Activated CD4-positive, alpha-beta T cell treated with anti-CD3 and anti-CD28 coated beads, Interleukin-2, amount 50 U/mL, for 4 hours (primary cell): Measurements from ENCODE around the gene ERICH3.

Experiments
- DNase-seq, 2 experiments: peaks; one replicate each; pipeline ENCODE4 v3.0.0-alpha.2; 2020

The ERICH3 gene, protein sequence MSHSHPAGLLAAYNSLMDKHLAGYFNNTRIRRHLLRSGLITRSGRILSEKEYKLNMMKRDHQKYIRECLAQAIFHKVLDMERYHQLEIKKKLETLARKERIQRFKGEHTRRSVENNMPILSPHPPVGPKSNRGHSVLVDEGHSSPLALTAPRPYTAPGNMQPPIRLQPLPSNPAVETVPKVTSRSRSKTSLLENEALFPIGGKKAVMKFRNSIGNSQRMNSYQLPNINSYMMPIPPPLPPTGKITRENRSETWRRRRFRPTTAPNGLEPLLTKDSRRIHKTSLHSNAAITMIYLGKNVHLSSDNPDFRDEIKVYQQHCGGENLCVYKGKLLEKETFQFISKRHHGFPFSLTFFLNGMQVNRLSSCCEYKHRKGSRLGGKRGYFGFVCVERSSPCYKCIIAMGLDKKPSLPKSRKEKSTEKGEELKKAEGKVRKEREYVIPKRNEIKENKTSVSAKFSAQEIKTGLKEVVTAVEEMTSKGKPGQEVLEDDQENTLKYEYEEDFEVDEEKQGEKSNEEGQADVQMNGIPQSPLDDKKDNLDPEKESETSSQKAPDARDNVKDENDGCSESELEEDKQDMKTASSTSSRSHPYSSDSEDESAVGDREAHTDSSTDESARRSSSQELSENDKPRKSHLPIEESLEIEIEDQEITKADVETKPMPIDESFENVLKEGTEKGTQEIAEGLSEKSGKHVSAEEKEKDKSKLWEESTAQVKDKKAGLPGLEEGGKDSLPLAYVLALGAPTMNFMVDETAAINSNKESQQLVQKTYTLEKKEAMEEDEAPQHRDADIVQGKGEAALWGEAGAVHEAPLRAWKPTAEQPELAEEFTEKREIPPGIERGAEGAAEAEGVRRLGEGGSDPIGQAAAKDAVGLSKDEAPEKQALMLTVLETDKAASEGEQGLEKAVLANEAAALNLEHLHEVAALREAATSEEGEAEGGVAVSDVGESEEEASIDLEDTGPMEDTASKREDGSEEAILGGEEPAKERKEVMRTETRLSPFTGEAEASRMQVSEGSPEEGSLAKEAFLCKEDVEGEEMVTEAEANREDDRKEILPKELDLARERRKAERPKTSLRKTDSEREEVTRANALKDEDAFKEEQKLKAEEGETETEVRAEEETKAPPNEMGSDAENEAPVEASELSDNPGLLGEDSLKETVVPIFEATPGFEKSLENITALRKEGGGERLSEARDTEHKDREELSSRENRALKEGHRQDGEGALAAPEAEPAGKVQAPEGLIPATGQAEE (N-terminal part only)

GRCh38 chr1:74673351-74674111 is at the start of gene ERICH3:
TSS of gene ERICH3 (minus strand) at chr1:74673792. CDS start at chr1:74673519, 273 bp downstream.
- DNase-seq, result no peak

DNA sequence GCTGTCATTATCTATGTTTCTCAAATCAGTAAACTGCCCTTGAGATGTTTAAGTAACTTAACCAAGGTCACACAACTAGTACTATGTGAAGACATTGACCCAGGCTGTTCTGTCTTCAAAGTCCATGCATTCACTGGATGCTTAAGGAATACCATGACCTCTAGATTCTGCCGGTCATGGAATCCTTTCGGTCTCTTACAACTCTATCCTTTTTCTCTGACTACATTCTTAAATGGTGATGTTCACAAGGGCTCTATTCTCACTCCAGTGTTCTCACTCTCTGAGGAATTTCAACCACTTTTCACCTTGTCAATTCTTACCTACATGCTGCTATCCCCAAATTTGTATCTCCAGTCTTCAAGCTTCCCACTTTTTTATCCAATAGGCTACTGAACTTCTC is 44.0 kb upstream of the ERICH3 start:
- no peak for DNase-seq

- DNase-seq, result no peak
Observed at GRCh38 chr1:74716822-74717221, 43.2 kb upstream of the ERICH3 start.

GRCh38 chr1:74715806-74716205 is 42.2 kb upstream of the ERICH3 start:
- DNase-seq, result no peak

- DNase-seq, result no peak
Observed at GRCh38 chr1:74715236-74715502, 41.6 kb upstream of the ERICH3 start.

DNA sequence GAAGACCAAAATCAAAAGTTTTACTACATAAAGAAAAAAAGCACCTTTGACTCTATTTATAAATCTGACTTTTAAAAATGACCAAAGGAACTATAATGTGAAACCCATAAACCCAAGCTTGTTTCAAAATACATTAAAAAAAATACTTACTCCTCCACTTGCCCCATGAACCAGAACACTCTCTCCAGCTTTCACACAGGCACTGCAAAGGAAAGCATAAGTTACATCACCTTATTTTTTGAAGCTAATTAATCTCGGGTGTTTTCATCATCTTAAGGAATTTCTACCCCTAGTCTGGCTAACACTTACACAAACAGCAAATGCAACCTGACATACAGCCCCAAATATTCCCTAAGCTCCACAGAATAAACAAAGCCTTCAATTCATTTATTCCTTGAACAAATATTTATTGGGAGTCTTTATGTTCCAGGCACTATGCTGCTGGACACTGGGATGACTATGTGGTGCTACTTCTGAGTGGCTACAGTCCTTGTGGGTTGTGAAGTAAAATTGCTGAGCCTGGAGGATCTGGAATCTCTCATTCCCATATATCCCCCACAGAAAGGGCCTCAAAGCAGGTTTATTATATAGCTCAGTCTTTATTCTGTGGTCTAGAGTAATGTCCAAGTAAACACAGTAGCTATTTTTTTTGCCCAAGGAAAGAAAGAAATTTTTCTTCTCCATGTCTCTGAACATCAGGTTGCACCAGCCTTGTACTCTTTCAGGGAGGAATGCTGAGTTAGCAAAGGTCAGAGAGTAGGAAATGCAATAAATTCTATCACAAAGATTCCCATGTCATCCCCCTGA is 41.0 kb upstream of the ERICH3 start:
- DNase-seq, result no peak

DNA sequence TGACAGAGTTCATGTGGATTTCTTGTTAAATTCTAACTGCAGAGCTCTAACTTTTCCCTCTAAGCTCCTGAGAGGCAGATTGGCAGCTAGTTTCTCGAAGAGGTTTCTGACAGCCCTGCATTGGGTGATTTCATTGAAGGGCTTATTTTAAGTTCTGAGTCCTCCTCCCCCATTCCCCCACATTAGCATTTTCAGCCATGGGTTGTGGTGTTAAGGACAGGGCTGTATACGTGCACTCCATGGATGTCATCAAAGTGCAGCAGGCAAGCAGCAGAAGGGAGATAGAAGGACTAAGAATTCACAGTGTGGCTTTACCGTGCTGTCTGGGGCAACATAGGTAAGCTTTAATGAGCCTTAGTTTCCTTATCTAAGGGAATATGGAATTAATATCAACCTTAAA is 40.3 kb upstream of the ERICH3 start:
- DNase-seq, result no peak

DNA sequence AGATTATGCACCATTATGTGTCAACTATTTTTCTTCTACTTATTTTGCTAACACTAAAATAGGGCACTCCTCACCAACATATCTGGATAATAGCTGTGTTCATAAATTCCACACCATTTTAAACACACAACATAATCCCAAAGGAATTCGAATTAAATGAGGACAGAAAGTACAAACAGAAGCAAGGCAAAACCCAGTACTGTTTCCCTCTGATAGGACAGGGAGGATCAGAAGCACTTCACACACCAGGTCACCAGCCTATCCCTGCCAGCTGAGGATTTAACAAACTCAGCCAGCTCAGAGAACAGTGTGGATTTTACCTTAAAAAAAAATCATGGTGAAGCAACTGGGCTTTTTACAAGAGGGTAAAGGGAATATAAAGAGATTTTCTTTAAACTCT is 39.3 kb upstream of the ERICH3 start:
- no peak for DNase-seq

- no peak for DNase-seq
Observed at GRCh38 chr1:74703386-74704182, 30.0 kb upstream of the ERICH3 start.

DNA sequence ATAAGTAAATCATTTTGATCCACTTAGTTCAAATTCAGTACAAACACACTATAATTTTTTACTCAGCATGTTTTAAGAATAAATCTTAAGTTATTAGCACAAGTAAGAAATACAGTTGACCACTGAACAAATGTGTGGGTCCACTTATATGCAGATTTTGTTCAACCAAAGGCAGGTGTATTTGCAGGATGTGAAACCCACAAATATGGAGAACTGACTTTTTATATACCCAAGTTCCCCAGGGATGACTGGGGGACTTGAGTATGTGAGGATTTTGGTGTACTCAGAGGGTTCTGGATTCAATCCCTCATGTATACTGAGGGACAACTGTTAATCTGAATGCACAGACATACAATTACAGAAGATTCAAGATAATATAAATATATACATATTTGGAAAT is 25.7 kb upstream of the ERICH3 start:
- DNase-seq, result no peak

DNA sequence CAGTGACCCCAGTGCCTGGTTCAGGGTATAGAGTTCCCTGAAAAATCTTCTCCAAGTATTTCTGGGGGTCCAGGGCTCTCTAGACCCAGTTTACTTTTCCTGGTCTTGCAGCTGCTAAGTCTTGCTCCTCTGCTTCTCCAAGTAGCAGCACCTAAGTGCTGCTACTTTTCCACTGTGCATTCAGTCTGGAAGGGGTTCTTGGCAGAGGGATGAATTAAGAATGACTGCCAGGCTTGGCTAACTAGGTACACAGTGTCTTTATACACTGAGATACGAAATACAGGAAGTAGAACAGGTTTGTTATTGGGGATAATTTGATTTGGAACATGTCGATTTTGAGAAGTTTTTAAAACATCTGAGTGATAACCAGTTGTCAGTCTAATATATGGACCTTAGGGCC is 24.2 kb upstream of the ERICH3 start:
- no peak for DNase-seq

DNA sequence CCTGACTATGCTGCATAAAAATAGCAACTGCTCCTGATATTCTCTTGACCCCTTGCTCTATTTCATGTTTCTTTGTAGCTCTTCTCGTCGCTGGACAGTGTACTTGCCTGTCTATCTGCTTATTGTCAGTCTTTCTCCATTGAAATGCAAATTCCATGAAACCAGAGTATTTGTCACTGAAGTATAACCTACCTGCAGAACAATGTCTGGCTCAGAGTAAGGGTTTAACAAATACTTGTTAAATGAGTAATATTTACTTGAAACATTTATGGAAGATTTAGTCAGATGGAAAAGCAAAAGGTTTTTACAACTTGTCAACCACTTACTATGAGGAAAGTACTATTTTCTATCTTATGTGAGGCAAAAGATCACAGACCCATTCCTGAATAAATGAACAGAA is 19.9 kb upstream of the ERICH3 start:
- no peak for DNase-seq

- no peak for DNase-seq
Observed at GRCh38 chr1:74690909-74691308, 17.3 kb upstream of the ERICH3 start.

- no peak for DNase-seq
Observed at GRCh38 chr1:74690364-74690696, 16.7 kb upstream of the ERICH3 start.

DNA sequence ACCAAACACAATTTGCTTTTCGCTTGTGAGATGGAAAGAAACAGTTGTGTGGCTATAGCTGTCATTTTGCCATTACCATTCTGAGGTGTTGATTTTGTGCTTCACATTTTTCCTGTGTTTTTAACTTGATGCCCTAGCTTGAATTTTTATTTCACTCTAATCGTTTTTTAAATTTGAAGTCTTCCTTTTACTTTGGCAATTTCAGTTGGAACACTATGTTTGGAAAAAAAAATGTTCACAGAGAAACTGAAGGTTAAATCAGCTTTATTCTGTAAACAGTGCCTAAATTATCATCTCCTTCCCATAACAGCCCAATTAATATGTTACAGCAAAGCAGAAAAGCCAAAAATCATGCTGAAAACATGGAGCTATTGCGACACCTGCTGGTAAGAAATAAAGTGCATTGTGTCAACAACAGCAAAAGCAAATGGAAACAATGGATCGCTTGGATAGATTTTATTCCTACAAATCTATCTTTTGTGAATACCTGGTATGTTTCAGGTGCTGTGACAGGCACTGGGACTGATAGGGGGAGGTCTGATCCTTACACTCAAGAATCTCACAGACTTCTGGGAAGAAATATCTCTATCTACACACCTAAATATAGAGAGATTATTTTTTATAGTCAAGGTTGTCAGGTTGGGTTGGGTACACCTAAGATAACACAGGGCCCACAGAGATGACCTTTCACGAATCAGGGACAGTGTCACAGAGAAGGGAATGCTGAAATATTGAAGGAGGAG is 16.2 kb upstream of the ERICH3 start:
- DNase-seq, result peak; percentile 8 to 9

- no peak for DNase-seq
Observed at GRCh38 chr1:74686928-74687327, 13.3 kb upstream of the ERICH3 start.

GRCh38 chr1:74684301-74684700 is 10.7 kb upstream of the ERICH3 start:
- DNase-seq, result no peak

DNA sequence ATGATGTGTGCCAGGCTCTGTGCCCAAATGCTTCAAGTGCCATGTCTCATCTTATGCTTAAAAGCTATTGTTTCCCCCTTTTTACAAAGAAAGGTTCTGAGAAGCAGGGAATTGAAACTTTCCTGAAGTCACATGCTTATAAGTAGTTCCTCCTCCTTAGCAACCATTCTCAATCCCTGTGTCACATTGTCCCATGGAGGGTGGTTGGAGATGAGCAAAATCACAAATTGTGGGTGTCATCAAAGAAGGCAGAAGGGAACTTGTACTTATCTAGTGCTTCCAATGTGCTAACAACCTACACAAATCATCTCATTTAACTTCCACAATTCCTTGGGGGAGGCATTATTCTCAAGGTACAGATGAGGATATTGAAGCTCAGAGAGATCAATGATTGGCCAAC is 10.1 kb upstream of the ERICH3 start:
- DNase-seq, result no peak

DNA sequence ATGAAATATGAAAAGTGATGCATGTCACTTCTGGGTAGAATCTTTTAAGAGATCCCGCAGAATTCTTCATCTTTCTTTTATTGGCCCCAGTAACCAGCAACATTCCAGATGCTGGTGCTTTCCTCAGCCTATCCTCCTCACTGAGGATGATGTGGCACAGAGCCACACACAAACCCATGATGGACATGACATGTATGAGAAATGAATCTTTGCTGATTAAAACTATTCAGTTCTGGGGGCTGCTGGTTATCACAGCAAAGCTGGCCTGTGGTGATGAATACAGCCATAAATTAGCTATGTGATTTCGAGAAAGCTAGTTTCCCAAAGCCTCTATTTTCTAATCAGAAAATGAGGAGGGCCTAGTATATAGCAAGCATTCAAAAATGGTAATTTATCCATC is 8.3 kb upstream of the ERICH3 start:
- DNase-seq, result no peak

GRCh38 chr1:74681449-74681848 is 7.9 kb upstream of the ERICH3 start:
- no peak for DNase-seq
